Natural killer cell treated with Interleukin-12 subunit alpha and Interleukin-12 subunit beta and Interleukin-15 and Interleukin-18, amount 100 ng/mL, for 72 hours (primary cell): ENCODE measurements around the gene NLRC3. TPM values are rescaled to one million over a fixed set of nuclear protein-coding genes. Genes with fewer than 3 reads are reported as not detected.
"Not testable (repeated sequence)": the region's sequence is repeated elsewhere in the genome, so short reads cannot be mapped to it uniquely, and the experiment has no call there.

Source experiments
- ATAC-seq, 2 donors: fragments of 150-1000 bp; cut with Tn5 transposase in 1 of 2; sonication (Bioruptor Pico), chemical (Tn5 transposase) in 1 of 2; 2 replicates each; pipeline ENCODE4 v1.10.0; 2021
- DNase-seq: peaks from one replicate; pipeline ENCODE4 v3.0.0; 2022; ENCODE audit warnings: low spot score
- H3K27ac Mint-ChIP-seq, 2 donors: 1 replicate in 1 of 2; 2 replicates in 1 of 2; pipeline ENCODE4 v1.8.0; 2022; ENCODE audit warnings: mixed read lengths in 2 of 2, mild to moderate bottlenecking in 1 of 2, moderate library complexity in 1 of 2
- H3K27me3 Mint-ChIP-seq, 2 donors: 1 replicate in 1 of 2; 2 replicates in 1 of 2; pipeline ENCODE4 v1.8.0; 2022; ENCODE audit warnings: mixed read lengths in 2 of 2
- H3K36me3 Mint-ChIP-seq: one replicate; pipeline ENCODE4 v1.8.0; 2022; ENCODE audit warnings: mixed read lengths
- H3K4me1 Mint-ChIP-seq, 2 donors: 1 replicate in 1 of 2; 2 replicates in 1 of 2; pipeline ENCODE4 v1.8.0; 2022; ENCODE audit warnings: low read depth in 2 of 2, mixed read lengths in 2 of 2, mild to moderate bottlenecking in 1 of 2
- H3K4me3 Mint-ChIP-seq: one replicate; pipeline ENCODE4 v1.8.0; 2022; ENCODE audit warnings: mixed read lengths
- H3K9me3 Mint-ChIP-seq: 2 replicates; pipeline ENCODE4 v1.8.0; 2022; ENCODE audit warnings: mixed read lengths
- total RNA-seq, 2 donors: library from RNA; stranded (reverse); gene quantifications; one replicate each; pipeline ENCODE4 v1.2.3, GENCODE V29; 2022

NLRC3 gene, protein sequence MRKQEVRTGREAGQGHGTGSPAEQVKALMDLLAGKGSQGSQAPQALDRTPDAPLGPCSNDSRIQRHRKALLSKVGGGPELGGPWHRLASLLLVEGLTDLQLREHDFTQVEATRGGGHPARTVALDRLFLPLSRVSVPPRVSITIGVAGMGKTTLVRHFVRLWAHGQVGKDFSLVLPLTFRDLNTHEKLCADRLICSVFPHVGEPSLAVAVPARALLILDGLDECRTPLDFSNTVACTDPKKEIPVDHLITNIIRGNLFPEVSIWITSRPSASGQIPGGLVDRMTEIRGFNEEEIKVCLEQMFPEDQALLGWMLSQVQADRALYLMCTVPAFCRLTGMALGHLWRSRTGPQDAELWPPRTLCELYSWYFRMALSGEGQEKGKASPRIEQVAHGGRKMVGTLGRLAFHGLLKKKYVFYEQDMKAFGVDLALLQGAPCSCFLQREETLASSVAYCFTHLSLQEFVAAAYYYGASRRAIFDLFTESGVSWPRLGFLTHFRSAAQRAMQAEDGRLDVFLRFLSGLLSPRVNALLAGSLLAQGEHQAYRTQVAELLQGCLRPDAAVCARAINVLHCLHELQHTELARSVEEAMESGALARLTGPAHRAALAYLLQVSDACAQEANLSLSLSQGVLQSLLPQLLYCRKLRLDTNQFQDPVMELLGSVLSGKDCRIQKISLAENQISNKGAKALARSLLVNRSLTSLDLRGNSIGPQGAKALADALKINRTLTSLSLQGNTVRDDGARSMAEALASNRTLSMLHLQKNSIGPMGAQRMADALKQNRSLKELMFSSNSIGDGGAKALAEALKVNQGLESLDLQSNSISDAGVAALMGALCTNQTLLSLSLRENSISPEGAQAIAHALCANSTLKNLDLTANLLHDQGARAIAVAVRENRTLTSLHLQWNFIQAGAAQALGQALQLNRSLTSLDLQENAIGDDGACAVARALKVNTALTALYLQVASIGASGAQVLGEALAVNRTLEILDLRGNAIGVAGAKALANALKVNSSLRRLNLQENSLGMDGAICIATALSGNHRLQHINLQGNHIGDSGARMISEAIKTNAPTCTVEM
- total RNA-seq, result 10 to 100 TPM; 48.3 to 61.8 TPM

DNA sequence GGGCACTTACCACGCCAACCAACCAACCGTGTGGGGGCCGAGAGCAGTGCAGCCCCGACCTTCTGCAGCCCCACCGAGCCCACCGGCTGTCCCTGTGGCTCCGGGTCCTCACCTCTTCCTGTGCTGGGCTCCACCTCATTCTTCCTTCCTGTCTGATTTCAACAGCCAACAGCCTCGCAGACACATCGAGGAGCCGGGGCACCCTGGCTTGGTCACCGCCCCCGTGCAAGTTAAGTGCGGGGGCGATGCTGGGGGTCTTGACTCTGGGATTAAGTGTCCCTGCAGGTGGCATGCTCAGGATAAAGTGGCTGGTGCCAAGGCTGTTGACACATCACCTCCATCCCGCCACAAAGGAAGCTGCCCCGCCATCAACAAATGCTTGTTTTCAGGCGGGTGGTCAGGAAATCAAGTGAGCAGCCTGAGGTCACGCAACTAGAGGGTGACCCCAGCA lies at the start of gene NLRC3:
Gene NLRC3 (minus strand): TSS at position 102 of the 451 bp plus-strand sequence. CDS start 12,367 bp downstream, outside the sequence.
- Mint-ChIP-seq H3K36me3 (no peaks in the 10 kb centered on the region), H3K27me3 (no peaks in the 10 kb centered on the region), H3K27ac (peak within 1 kb of the TSS; percentile 97 to 99), H3K9me3 (no peaks in the 10 kb centered on the region), H3K4me3 (peak within 1 kb of the TSS; percentile 90), H3K4me1 (peaks cover 23 to 37% of the 10 kb centered on the region in 2 donors)
- DNase-seq (peak; percentile 76), ATAC-seq (peak; percentile 64 to 70)

DNA sequence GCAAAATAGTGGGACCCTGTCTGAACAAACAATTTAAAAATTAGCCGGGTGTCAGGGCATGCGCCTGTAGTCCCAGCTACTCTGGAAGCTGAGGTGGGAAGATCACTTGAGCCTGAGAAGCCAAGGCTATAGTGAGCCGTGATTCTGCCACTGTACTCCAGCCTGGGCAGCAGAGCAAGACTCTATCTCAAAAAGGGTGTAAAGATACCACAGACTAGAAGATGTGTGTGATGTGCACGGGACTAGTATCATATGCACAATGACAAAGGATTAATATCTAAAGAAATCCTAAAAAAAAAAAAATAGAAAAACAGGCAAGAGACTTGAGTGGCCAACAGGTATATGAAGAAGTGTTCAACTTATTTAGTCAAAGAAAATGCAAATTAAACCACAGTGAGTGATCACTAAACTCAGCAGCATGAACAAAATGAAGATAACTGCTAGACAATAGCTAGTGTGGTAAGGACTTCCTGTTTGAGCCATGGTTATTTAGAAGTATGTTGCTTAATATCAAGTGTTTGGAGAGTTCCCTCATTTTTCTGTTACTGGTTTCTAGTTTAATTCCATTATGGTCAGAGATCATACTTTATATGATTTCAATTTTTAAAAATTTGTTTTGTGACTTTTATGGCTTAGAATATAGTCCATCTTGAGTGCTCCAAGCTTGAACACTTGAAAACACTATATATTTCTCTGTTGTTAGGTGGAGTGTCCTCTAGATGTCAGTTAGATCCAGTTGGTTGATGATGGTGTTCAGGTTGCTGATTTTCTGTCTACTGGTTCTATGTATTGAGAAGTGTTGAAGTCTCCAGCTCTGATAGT lies 48.9 kb upstream of the NLRC3 start:
- DNase-seq, result no peak
- Mint-ChIP-seq H3K4me1 (peaks cover 22 to 41% of the 10 kb centered on the region in 2 donors), H3K27me3 (no peaks in the 10 kb centered on the region), H3K4me3 (peak overlapping the region; percentile 59), H3K9me3 (no peaks in the 10 kb centered on the region), H3K36me3 (no peaks in the 10 kb centered on the region), H3K27ac (peak overlapping the region; percentile 81)
- ATAC-seq, result peak; percentile 85 to 94

DNA sequence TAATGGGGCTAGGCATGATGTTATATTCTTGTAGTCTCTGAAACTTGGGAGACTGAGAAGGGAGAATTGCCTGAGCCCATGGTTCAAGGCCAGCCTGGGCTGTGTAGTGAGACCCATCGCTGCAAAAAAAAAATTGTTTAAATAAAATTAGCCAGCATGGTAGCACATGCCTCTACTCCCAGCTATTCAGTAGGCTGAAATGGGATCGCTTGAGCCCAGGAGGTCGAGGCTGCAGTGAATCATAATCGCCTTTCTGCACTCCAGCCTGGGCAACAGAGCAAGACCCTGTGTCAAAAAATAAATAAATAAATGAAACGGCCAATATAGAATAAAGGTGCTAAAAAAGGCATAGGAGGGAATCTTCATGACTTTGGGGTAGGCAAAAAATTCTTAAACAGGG lies 48.1 kb upstream of the NLRC3 start:
- Mint-ChIP-seq H3K4me3 (peak overlapping the region; percentile 59), H3K27ac (peak overlapping the region; percentile 81), H3K36me3 (no peaks in the 10 kb centered on the region)

DNA sequence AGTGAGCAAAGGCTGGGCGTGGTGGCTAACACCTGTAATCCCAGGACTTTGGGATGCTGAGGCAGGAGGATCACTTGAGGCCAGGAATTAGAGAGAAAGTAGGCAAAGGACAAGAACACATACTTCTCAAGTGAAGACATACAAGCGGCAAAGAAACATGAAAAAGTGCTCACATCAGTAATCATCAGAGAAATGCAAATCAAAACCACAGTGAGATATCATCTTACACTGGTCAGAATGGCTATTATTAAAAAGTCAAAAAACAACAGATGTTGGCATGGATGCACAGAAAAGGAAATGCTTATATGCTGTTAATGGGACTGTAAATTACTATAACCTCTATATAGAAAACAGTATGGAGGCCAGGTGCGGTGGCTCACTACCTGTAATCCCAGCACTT lies 46.4 kb upstream of the NLRC3 start:
- Mint-ChIP-seq H3K27ac (peak overlapping the region in 1 of 2 donors; percentile 3), H3K27me3 (no peaks in the 10 kb centered on the region), H3K4me1 (peaks cover 20 to 35% of the 10 kb centered on the region in 2 donors), H3K36me3 (no peaks in the 10 kb centered on the region), H3K4me3 (no peak overlapping the region), H3K9me3 (no peaks in the 10 kb centered on the region)
- DNase-seq (no peak), ATAC-seq (no peak)

More for the DNA sequence above, 48.1 kb upstream of the NLRC3 start:
- no peak for DNase-seq
- Mint-ChIP-seq H3K4me1 (peaks cover 22 to 42% of the 10 kb centered on the region in 2 donors), H3K27me3 (no peaks in the 10 kb centered on the region), H3K9me3 (no peaks in the 10 kb centered on the region)
- ATAC-seq, result no peak

DNA sequence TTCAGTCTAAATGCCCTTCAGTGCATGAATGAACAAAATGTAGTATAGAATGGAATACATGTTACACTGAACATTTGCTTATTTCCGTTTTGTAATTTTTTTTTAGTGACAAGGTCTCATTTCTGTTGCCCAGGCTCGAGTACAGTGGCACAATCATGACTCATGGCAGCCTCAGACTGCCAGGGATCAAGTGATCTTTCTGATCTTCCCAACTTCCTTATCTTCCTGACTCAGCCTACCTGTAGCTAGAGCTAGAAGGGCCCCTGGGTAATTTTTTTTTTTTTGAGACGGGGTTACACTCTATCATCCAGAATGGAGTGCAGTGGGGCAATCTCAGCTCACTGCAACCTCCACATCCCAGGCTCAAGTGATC lies 41.6 kb upstream of the NLRC3 start:
- Mint-ChIP-seq H3K36me3 (peaks cover 8% of the 10 kb centered on the region), H3K27me3 (no peaks in the 10 kb centered on the region), H3K9me3 (no peaks in the 10 kb centered on the region), H3K4me3 (no peak overlapping the region), H3K27ac (no peak overlapping the region), H3K4me1 (peaks cover 19 to 26% of the 10 kb centered on the region in 2 donors)
- no peak for DNase-seq
- no peak for ATAC-seq

DNA sequence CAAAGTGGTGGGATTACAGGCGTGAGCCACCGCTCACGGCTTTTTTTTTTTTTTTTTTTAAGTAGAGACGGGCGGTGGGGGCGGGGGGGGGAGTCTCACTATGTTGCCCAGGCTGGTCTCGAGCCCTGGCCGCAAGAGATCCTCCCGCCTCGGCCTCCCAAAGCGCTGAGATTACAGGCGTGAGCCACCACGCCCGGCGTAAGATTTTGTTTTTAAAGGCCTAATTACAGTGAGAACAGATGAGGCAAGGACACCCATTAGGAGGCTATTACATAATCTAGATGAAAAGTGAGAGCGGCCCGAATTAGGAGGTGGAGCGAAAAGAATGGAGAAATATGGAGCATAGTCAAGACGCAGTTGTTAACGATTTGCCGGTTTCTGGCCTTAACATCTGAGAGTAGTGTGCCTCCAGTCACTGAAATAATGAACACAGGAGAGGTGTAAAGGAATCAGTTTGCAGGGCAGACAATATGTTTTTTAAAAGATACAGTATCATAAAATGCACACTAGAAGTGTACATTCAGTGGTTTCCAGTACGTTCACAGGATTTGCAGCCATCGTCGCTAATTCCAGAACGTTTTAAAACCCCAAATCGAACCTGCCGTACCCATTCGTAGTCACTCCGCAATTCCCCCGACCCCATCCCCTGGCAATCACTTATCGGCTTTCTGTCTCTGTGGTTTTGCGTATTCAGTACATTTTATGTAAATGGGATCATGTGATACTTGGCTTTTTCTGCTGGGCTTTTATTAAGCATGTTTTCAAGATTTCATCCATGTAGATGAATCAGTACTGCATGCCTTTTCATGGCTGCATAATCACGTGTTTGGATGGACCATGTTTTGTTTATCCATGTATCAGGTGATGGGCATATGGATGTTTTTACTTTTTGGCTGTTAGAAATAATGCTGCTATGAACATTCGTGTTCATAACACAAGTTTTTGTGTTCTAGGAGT lies 35.6 kb upstream of the NLRC3 start:
- Mint-ChIP-seq H3K27ac (peak overlapping the region; percentile 89 to 97), H3K4me3 (peak overlapping the region; percentile 96), H3K27me3 (no peaks in the 10 kb centered on the region), H3K4me1 (peaks cover 40 to 49% of the 10 kb centered on the region in 2 donors), H3K9me3 (no peaks in the 10 kb centered on the region), H3K36me3 (peaks cover 11% of the 10 kb centered on the region)
- DNase-seq, result no peak
- no peak for ATAC-seq

DNA sequence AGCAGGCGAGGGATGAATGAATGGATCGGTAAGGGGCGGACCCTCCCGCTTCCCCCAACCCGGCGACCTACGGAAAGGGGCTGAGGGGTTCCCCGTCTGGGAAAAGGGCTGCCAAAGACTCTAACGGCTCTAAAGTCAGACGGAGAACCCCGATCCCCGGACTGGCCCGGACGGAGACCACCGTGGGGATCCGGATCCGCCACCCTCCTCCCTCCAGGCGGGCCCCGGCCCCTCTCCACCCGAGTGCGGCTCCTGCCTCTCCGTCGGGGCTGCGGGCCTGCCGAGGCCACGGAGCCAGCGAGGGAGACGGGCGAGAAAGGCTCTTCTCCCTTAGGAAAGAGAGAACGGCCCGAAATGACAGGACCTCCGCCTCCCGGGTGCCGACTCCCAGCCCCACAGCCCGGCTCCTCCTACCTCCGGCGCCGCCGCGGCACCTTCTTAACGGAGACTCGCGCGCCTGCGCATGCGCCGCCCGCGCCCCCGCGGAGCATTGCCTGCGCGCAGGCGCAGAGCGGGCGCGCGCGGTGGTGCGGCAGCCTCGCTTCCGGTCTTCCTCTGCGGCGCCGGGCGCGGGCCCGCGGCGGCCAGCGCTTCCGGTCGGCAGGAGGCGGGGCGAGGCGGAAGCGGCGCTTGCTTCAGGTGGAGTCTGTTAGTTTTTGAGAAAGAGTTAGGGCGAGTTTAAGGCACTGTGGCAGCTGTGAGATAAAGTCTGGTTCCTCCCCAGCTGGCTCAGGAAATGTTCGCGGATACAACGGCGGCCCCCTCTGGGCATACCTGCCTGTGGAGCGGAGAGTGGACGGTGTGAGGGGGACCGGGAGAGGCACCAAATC lies 34.2 kb upstream of the NLRC3 start, which contains the start of gene SLX4:
Gene SLX4 (minus strand): TSS at position 461 of the 830 bp plus-strand sequence. CDS start 2,642 bp downstream, outside the sequence.
- H3K9me3 Mint-ChIP-seq, result no peaks in the 10 kb centered on the region
- H3K36me3 Mint-ChIP-seq, result peaks cover 13% of the 10 kb centered on the region
- ATAC-seq, result peak; percentile 96 to 98
- peak within 1 kb of the TSS; percentile 89 to 97 for H3K27ac Mint-ChIP-seq
- H3K4me3 Mint-ChIP-seq, result peak within 1 kb of the TSS; percentile 96
- peak; percentile 96 for DNase-seq
- H3K27me3 Mint-ChIP-seq, result no peaks in the 10 kb centered on the region
- peaks cover 43 to 53% of the 10 kb centered on the region in 2 donors for H3K4me1 Mint-ChIP-seq

DNA sequence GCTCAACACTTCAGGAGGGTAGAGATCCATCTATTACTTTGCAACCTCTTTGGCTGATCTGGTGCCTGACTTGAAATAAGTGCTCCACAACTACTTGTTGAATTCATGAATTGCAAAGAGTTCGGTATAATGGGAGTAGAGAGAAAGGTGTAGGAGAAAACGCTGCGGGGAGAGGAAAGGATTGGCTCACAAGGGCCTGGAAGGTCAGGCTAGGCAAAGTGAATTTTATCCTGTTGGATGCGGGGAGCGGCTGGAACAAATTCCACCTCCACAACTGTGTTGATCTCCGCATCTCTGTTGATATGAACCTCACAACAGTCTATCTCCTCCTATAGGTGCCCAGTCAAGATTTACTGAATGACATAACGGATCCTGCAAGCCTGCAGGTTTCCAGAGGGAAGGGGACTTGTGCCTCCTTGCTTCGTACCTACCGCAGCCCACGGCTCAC lies 33.5 kb upstream of the NLRC3 start:
- Mint-ChIP-seq H3K4me1 (peaks cover 43 to 53% of the 10 kb centered on the region in 2 donors), H3K9me3 (no peaks in the 10 kb centered on the region), H3K27me3 (no peaks in the 10 kb centered on the region), H3K4me3 (peak overlapping the region; percentile 96), H3K27ac (peak overlapping the region; percentile 89 to 97), H3K36me3 (peaks cover 16% of the 10 kb centered on the region)
- DNase-seq (no peak), ATAC-seq (no peak)

DNA sequence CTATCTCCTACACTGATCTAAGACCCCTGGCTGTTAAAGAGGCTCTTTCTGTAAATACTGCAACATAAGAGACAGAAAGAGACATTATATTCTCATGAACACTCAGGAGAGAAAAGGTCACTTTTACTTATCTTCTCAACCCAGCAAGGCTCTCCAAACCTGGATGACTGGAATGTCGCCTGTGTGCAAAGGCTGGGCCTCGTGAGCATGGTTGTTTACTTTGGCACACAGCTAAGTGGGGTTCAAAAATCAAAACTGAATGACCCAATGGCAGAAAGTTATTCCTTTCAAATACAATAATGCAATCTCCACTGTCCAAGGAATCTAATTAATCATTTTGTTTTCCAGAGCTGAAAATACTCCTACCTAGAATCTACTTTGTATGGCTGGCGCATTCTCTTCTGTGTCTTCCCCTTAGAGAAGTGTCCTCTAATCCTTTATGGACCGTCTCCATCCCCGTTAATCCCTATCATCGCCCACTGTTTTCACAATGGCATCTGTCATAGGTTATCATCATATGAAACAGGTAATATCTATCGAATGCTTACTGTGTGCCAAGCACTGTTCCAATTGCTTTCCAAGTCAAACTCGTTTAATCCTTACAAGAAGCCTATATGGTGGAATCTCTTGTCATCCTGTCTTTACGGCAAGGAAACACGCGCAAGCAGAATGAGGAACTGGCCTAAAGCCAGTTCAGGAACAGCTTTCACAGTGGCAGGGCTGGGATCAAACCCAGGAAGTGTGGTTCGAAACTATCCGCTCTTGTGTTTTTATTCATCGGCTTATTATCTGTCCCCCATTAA lies 32.9 kb upstream of the NLRC3 start:
- peak overlapping the region; percentile 96 for H3K4me3 Mint-ChIP-seq
- DNase-seq (no peak), ATAC-seq (no peak)
- H3K4me1 Mint-ChIP-seq, result peaks cover 39 to 47% of the 10 kb centered on the region in 2 donors
- no peaks in the 10 kb centered on the region for H3K27me3 Mint-ChIP-seq
- H3K9me3 Mint-ChIP-seq, result no peaks in the 10 kb centered on the region
- peaks cover 11% of the 10 kb centered on the region for H3K36me3 Mint-ChIP-seq
- H3K27ac Mint-ChIP-seq, result peak overlapping the region; percentile 89 to 97

DNA sequence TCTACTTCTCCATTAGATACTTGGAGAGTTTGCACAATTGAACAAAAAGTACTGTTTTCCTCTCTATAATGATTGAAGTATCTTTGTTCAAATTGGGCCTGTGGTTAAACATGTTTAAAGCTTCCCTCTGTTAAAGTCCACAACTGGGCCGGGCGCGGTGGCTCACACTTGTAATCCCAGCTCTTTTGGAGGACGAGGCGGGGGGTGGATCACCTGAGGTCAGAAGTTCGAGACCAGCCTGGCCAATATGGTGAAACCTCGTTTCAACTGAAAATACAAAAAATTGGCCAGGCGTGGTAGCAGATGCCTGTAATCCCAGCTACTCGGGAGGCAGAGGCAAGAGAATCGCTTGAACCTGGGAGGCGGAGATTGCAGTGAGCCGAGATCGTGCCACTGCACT lies 31.8 kb upstream of the NLRC3 start:
- H3K36me3 Mint-ChIP-seq, ATAC-seq, H3K4me3 Mint-ChIP-seq, DNase-seq, H3K27me3 Mint-ChIP-seq, H3K9me3 Mint-ChIP-seq: not testable (repeated sequence)
- H3K27ac Mint-ChIP-seq, result peak overlapping the region in 1 of 2 donors; percentile 53
- peaks cover 31 to 38% of the 10 kb centered on the region in 2 donors for H3K4me1 Mint-ChIP-seq

DNA sequence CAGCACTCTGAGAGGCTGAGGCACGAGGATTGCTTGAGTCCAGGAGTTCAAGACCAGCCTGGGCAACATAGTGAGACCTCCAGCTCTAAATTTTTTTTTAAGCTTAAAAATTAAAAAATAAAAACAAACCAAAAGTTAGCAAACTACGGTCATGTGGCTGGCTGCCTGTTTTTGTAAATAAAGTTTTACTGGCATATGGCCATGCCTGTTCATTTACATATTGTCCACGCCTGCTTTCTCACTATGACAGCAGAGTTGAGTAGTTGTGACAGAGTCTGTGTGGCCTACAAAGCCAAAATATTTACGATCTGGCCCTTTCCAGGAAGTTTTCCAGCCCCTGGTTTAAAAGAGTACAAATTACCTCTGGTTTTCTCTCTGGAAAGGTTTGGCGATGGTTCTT lies 30.9 kb upstream of the NLRC3 start:
- Mint-ChIP-seq H3K27me3 (no peaks in the 10 kb centered on the region), H3K4me3 (no peak overlapping the region), H3K9me3 (no peaks in the 10 kb centered on the region), H3K4me1 (peaks cover 25 to 32% of the 10 kb centered on the region in 2 donors), H3K27ac (no peak overlapping the region), H3K36me3 (peaks cover 11% of the 10 kb centered on the region)
- DNase-seq (no peak), ATAC-seq (no peak)
